Astrocyte (in vitro differentiated cells and primary cell): ENCODE measurements around the gene ELP4. TPM values are rescaled to one million over a fixed set of nuclear protein-coding genes. Genes with fewer than 3 reads are reported as not detected.
"Not testable (repeated sequence)": the region's sequence is repeated elsewhere in the genome, so short reads cannot be mapped to it uniquely, and the experiment has no call there.

Source experiments
- DNase-seq: peaks from one replicate; pipeline ENCODE4 v3.0.0-alpha.2; 2010; ENCODE audit warnings: low read depth
- FAIRE-seq: peaks from 2 replicates; lab custom pipeline; 2011; peaks lifted over from hg19 to GRCh38; lab: Jason Lieb, UNC
- H2AFZ ChIP-seq: 2 replicates; pipeline ENCODE4 v1.6.0; 2012; ENCODE audit warnings: low read depth, low read length, inconsistent platforms
- H3K27ac ChIP-seq: 2 replicates; pipeline ENCODE4 v1.5.1; 2011; ENCODE audit warnings: low read depth, low read length, inconsistent platforms
- H3K27me3 ChIP-seq: 2 replicates; pipeline ENCODE4 v1.6.0; 2011; ENCODE audit warnings: low read length, inconsistent platforms; ENCODE audit not compliant: insufficient read depth
- H3K36me3 ChIP-seq: 2 replicates; pipeline ENCODE4 v1.5.1; 2011; ENCODE audit warnings: low read length, inconsistent platforms; ENCODE audit not compliant: insufficient read depth
- H3K4me1 ChIP-seq: 2 replicates; pipeline ENCODE4 v1.5.1; 2011; ENCODE audit warnings: low read length, inconsistent platforms; ENCODE audit not compliant: insufficient read depth
- H3K4me2 ChIP-seq: 2 replicates; pipeline ENCODE4 v1.6.0; 2012; ENCODE audit warnings: low read length, inconsistent platforms
- H3K4me3 ChIP-seq: 2 replicates; pipeline ENCODE4 v1.5.1; 2011; ENCODE audit warnings: low read depth, mild to moderate bottlenecking, low read length, inconsistent platforms; ENCODE audit not compliant: insufficient read depth
- H3K79me2 ChIP-seq: 2 replicates; pipeline ENCODE4 v1.6.0; 2012; ENCODE audit warnings: mild to moderate bottlenecking, low read length, inconsistent platforms; ENCODE audit not compliant: insufficient read depth
- H3K9ac ChIP-seq: 2 replicates; pipeline ENCODE4 v1.6.0; 2012; ENCODE audit warnings: mild to moderate bottlenecking, low read length, inconsistent platforms
- H3K9me3 ChIP-seq: 2 replicates; pipeline ENCODE4 v1.5.1; 2012; ENCODE audit warnings: low read depth, mild to moderate bottlenecking, low read length, inconsistent platforms; ENCODE audit not compliant: insufficient read depth
- H4K20me1 ChIP-seq: 2 replicates; pipeline ENCODE4 v1.6.0; 2012; ENCODE audit warnings: low read length, inconsistent platforms; ENCODE audit not compliant: insufficient read depth
- H3K27ac Mint-ChIP-seq: one replicate; pipeline ENCODE4 v1.8.0; 2021; ENCODE audit warnings: mild to moderate bottlenecking, mixed read lengths; ENCODE audit not compliant: unreplicated experiment
- H3K27me3 Mint-ChIP-seq: one replicate; pipeline ENCODE4 v1.8.0; 2021; ENCODE audit warnings: low read depth, mixed read lengths; ENCODE audit not compliant: unreplicated experiment
- H3K36me3 Mint-ChIP-seq: one replicate; pipeline ENCODE4 v1.8.0; 2021; ENCODE audit warnings: low read depth, mixed read lengths; ENCODE audit not compliant: unreplicated experiment
- H3K4me1 Mint-ChIP-seq: one replicate; pipeline ENCODE4 v1.8.0; 2021; ENCODE audit warnings: low read depth, mixed read lengths; ENCODE audit not compliant: unreplicated experiment
- H3K4me3 Mint-ChIP-seq: one replicate; pipeline ENCODE4 v1.8.0; 2021; ENCODE audit warnings: mild to moderate bottlenecking, moderate library complexity, mixed read lengths; ENCODE audit not compliant: unreplicated experiment
- H3K9me3 Mint-ChIP-seq: one replicate; pipeline ENCODE4 v1.8.0; 2021; ENCODE audit warnings: mild to moderate bottlenecking, mixed read lengths; ENCODE audit not compliant: unreplicated experiment
- CTCF ChIP-seq: IDR thresholded peaks from 2 replicates; pipeline ENCODE4 v1.5.1; 2011; ENCODE audit warnings: low read depth, mild to moderate bottlenecking, inconsistent platforms, low read length, moderate library complexity; ENCODE audit not compliant: insufficient read depth
- EZH2 ChIP-seq: IDR thresholded peaks from 2 replicates; pipeline ENCODE4 v1.6.1; 2012; ENCODE audit warnings: mild to moderate bottlenecking, low read length, inconsistent platforms; ENCODE audit not compliant: insufficient read depth
- total RNA-seq: library from RNA; stranded (reverse); gene quantifications from 2 replicates; pipeline ENCODE4 v1.2.1, GENCODE V29; 2021

ELP4 gene
- total RNA-seq, 1 donor from 2014 or later, result 12.9 TPM

- DNase-seq (no peak), FAIRE-seq (no peak)
- Histone ChIP-seq H2AFZ (no peak overlapping the region), H3K79me2 (peaks cover 28% of the 10 kb centered on the region), H3K9ac (no peak overlapping the region), H3K9me3 (no peaks in the 10 kb centered on the region), H3K4me1 (no peaks in the 10 kb centered on the region), H4K20me1 (peaks cover 10% of the 10 kb centered on the region), H3K27ac (no peak overlapping the region), H3K4me2 (no peak overlapping the region), H3K4me3 (no peak overlapping the region), H3K36me3 (no peaks in the 10 kb centered on the region), H3K27me3 (no peaks in the 10 kb centered on the region)
- Mint-ChIP-seq H3K9me3 (peaks cover 10% of the 10 kb centered on the region), H3K4me3 (no peak overlapping the region), H3K27me3 (no peaks in the 10 kb centered on the region), H3K27ac (no peak overlapping the region), H3K36me3 (peaks cover 15% of the 10 kb centered on the region), H3K4me1 (no peaks in the 10 kb centered on the region)
- TF ChIP-seq EZH2 (no peak), CTCF (no peak)
Observed at GRCh38 chr11:31493235-31493634, 16.3 kb upstream of the ELP4 start.

GRCh38 chr11:31493762-31494161 is 15.8 kb upstream of the ELP4 start:
- H3K9me3 Mint-ChIP-seq, H3K4me1 Mint-ChIP-seq, H3K4me3 ChIP-seq, H3K27ac ChIP-seq, H3K4me3 Mint-ChIP-seq, H3K36me3 ChIP-seq, H3K27me3 Mint-ChIP-seq, H3K27me3 ChIP-seq, H3K9ac ChIP-seq, H3K4me1 ChIP-seq, FAIRE-seq, H3K4me2 ChIP-seq, H3K9me3 ChIP-seq, H3K27ac Mint-ChIP-seq, H2AFZ ChIP-seq, DNase-seq: not testable (repeated sequence)
- peaks cover 15% of the 10 kb centered on the region for H3K36me3 Mint-ChIP-seq
- Histone ChIP-seq H3K79me2 (peaks cover 33% of the 10 kb centered on the region), H4K20me1 (peaks cover 10% of the 10 kb centered on the region)

GRCh38 chr11:31499576-31500178 is 9.9 kb upstream of the ELP4 start:
- Histone ChIP-seq H3K27me3 (no peaks in the 10 kb centered on the region), H3K4me2 (no peak overlapping the region), H3K9ac (no peak overlapping the region), H3K27ac (no peak overlapping the region), H3K4me1 (no peaks in the 10 kb centered on the region), H3K36me3 (no peaks in the 10 kb centered on the region), H3K4me3 (no peak overlapping the region), H3K9me3 (no peaks in the 10 kb centered on the region), H4K20me1 (peaks cover 13% of the 10 kb centered on the region), H3K79me2 (peaks cover 64% of the 10 kb centered on the region), H2AFZ (no peak overlapping the region)
- TF ChIP-seq EZH2, result no peak
- TF ChIP-seq CTCF, result no peak
- no peaks in the 10 kb centered on the region for H3K27me3 Mint-ChIP-seq
- FAIRE-seq (no peak), DNase-seq (peak; percentile 58)
- no peak overlapping the region for H3K27ac Mint-ChIP-seq
- peaks cover 10% of the 10 kb centered on the region for H3K36me3 Mint-ChIP-seq
- H3K4me1 Mint-ChIP-seq, result no peaks in the 10 kb centered on the region
- H3K4me3 Mint-ChIP-seq, result no peak overlapping the region
- peaks cover 5% of the 10 kb centered on the region for H3K9me3 Mint-ChIP-seq
